Subcutaneous adipose tissue (tissue), 4 donors: ENCODE results near the gene EDNRB. TPM values are rescaled to one million over a fixed set of nuclear protein-coding genes. Genes with fewer than 3 reads are reported as not detected.

ENCODE experiments used
- total RNA-seq, 4 donors: library from RNA; depleted of rRNA; stranded (reverse); fragments of >200 nt; gene quantifications; one replicate each; pipeline ENCODE4 v1.1.0, GENCODE V29; 2016
- TF ChIP-seq, protein P1 (sequence below): fragments of 450-650 bp; IDR thresholded peaks from one replicate; pipeline ENCODE4 v1.5.1; 2016; ENCODE audit warnings: low read depth, mild to moderate bottlenecking, control low read depth, antibody characterized with exemption, moderate library complexity

EDNRB gene
- total RNA-seq, 4 donors from 2014 or later: 99.8 to 163 (median 103) TPM

DNA sequence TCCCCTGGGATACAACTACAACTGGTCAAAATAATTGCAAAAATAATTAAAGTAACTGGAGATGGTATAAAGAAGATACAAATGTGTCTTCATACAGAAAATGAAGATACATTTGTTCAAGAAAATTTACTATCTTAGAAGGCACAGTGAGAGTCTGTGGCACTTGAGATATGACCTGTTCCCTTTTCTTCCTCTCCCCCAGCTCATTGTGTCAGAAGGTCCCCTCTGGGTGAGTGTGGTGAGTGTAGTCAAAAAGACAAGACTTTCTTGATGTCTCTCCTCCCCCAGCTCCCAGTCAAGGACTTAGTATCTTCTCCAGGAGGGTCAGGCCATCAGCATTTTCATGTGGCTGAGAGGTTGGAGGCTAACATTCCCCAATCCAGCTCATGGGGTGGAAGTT lies 51.7 kb downstream of the EDNRB start:
- TF ChIP-seq, protein P1, sequence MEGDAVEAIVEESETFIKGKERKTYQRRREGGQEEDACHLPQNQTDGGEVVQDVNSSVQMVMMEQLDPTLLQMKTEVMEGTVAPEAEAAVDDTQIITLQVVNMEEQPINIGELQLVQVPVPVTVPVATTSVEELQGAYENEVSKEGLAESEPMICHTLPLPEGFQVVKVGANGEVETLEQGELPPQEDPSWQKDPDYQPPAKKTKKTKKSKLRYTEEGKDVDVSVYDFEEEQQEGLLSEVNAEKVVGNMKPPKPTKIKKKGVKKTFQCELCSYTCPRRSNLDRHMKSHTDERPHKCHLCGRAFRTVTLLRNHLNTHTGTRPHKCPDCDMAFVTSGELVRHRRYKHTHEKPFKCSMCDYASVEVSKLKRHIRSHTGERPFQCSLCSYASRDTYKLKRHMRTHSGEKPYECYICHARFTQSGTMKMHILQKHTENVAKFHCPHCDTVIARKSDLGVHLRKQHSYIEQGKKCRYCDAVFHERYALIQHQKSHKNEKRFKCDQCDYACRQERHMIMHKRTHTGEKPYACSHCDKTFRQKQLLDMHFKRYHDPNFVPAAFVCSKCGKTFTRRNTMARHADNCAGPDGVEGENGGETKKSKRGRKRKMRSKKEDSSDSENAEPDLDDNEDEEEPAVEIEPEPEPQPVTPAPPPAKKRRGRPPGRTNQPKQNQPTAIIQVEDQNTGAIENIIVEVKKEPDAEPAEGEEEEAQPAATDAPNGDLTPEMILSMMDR: no peak

GRCh38 chr13:77865622-77866021 lies 53.0 kb downstream of the EDNRB start:
- TF ChIP-seq, protein P1: no peak

- TF ChIP-seq, protein P1: no peak
Measured at GRCh38 chr13:77863144-77863543, 55.5 kb downstream of the EDNRB start.

GRCh38 chr13:77861741-77862140 lies 56.9 kb downstream of the EDNRB start:
- TF ChIP-seq, protein P1: no peak

DNA sequence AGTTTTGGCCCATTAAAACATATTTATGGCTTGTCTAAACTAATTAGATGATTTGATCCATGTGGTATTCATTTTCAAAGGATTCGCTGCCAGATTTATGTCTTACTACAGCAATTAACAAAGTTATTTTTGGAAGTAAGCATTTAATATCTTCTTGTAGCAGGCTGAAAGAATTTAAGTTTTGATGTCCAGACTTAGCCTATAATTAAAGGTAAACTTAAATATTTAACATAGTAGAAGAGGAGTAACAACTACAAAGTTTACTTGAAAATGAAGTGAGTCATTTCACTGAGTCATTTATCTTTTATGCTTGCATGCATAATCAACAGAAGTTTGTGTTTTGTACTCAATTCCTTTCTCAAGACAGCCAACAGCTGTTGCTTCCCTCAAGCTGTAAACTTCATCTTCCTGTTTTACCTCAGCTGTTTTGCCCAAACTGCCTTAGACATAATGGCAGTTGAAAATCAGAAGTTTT lies 58.1 kb downstream of the EDNRB start:
- TF ChIP-seq, protein P1: no peak

GRCh38 chr13:77859450-77859849 lies 59.2 kb downstream of the EDNRB start:
- TF ChIP-seq, protein P1: no peak

- TF ChIP-seq, protein P1: no peak
Measured at GRCh38 chr13:77857531-77858209, 61.0 kb downstream of the EDNRB start.
